Measurements from ENCODE around the gene GRIK1.

The GRIK1 gene

DNA sequence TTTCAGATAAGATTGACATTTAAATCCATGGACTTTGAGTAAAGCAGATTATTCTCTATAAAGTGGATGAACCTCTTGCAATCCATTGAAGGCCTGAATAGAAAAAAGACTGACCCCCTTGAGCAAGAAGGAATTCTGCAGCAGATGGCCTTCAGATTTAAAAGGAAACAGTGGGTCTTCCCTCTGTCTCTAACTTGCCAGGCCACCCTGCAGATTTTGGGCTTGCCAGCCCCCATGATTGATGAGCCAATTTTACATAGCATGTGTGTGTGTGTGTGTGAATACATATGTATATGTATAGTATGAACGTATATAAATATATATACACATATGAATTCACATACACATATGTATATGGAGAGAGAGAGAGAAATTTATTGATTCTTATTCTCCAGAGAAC is 113.4 kb downstream of the GRIK1 start:
- DNase-seq, result no peak

GRCh38 chr21:29825936-29826335 is 113.9 kb downstream of the GRIK1 start:
- DNase-seq, result no peak

DNA sequence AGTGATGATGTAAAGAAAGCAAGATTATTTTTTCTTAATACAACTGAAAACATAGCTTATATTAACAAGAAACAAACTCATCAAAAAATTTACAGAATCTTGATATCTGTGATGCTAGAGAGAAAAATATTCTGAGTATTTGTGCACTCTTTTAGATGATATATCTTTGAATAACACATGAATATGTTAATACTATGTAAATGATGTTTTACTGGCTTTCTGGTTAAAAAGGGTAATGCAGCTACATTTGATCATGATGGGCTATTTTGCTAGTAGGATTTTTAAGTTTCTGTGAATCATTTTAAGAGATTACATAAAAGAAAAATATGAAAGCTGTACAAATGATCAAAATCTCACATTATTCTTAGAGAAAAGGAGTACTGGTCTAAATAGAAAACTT is 114.5 kb downstream of the GRIK1 start:
- no peak for DNase-seq

GRCh38 chr21:29822064-29822463 is 117.7 kb downstream of the GRIK1 start:
- DNase-seq, result no peak

- no peak for DNase-seq
Observed at GRCh38 chr21:29821230-29821629, 118.6 kb downstream of the GRIK1 start.

- no peak for DNase-seq
Observed at GRCh38 chr21:29819675-29820326, 120.0 kb downstream of the GRIK1 start.

- DNase-seq, result no peak
Observed at GRCh38 chr21:29818383-29818921, 121.3 kb downstream of the GRIK1 start.

GRCh38 chr21:29817450-29817849 is 122.3 kb downstream of the GRIK1 start:
- DNase-seq, result no peak

DNA sequence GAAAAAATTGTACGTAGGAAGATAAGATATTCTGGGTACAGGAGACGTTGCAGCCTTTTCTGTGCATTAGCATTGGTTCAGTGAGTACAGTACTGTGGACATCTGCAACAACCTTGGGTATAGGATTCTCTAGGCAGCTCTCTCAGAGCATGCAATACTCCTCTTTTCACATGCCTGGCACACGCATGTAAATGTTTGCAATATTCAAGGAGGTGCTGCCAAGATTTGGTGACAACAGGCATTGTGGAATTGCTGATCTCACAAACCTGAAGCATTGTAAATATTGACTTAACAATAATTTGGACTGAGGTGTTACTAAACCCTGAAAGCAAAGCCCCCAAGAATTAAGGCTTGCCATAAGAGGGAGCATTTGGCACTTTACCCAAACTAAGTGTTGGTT is 126.8 kb downstream of the GRIK1 start:
- no peak for DNase-seq

DNA sequence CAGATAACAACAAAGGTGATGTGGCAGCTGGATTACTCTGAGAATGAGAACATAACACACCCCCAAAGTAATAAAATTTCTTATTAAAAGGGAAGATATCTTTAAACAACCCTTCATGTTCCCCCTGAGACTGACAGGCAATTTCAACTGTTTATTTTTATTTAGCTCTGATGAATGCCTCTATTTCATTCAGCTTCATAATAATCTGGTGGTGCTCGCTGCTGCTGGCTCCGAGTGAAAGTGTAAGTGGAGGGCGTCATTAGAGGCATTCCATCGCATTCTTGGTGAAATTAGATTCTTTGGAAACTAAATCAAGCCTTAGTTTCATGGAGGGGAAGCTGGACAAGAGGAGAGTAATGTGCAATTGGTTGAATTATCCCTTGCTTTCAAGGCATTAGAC is 128.9 kb downstream of the GRIK1 start:
- no peak for DNase-seq

DNA sequence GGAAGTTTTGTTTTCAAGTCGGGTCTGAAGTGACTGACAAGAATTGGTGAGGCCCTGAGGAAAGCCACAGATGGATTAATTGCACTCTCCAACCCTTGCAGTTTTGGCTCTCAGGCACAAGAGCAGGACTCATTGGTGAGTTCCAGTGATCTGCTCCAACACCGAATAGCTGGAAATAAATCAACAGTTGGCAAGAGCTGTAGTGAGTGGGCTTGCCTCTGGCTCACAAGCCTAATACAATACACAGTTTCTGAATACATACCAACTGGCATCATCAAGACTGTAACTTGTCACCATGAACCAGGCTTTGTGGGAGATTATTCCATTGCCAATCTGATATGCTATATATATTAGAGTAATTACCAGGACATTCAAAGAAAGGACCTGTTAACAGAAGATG is 131.6 kb downstream of the GRIK1 start:
- no peak for DNase-seq

- DNase-seq, result no peak
Observed at GRCh38 chr21:29805105-29805504, 134.7 kb downstream of the GRIK1 start.

- DNase-seq, result no peak
Observed at GRCh38 chr21:29803191-29803590, 136.6 kb downstream of the GRIK1 start.

- no peak for DNase-seq
Observed at GRCh38 chr21:29801122-29801521, 138.7 kb downstream of the GRIK1 start.

- no peak for DNase-seq
Observed at GRCh38 chr21:29800056-29800455, 139.7 kb downstream of the GRIK1 start.

GRCh38 chr21:29798840-29799239 is 141.0 kb downstream of the GRIK1 start:
- DNase-seq, result no peak

DNA sequence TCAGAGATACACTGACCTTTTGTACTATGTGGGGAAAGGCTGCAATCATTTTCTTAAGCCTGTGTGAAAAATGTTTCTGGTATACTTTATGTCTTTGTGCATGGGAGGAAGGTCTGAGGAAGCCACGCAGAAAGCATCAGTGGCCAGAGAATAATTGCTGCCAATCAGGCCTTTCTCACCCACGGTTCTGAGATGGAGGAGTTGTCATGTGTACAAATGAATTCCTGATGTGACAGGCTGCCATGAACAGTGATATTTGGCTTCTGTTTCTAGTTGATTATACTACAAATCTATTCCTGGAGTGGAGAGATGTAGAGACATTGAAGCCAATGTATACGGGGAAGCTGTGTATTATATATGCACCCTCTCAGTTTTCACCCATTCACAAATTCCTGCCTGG is 142.6 kb downstream of the GRIK1 start:
- DNase-seq, result no peak

GRCh38 chr21:29793712-29794111 is 146.1 kb downstream of the GRIK1 start:
- DNase-seq, result no peak

DNA sequence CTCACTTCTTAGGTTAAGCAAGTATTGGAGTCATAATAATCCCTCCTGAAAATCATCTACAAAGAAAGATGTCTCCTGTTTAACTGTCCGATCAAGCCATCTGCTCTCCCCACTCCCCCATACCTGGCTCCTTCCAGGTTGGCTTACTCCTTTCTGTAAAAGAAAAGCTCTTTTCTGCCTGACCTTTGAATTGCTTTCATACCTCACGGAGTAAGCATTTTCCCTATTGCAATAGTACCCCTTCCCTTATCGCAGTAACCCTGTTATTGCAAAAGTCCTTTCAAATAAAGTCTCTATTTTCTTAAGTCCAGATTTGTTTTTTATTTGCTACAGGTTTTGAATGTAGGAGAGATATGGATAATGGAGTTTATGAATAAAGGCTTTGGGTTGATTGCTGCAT is 150.4 kb downstream of the GRIK1 start:
- DNase-seq, result no peak

DNA sequence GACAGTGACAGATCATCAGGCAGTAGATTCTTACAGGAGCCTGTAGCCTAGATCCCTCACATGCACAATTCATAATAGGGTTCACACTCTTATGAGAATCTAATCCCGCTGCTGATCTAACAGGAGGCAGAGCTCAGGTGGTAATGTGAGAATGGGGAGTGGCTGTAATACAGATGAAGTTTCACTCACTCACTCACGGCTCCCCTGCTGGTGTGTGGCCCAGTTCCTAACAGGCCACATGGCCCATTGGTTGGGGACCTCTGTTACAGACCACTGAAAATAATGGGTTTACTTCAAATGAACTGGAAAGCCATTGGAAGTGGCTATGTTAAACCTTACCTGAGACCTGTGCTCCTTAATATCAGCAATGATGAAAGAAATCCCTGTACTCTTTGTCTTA is 151.0 kb downstream of the GRIK1 start:
- DNase-seq, result no peak

DNA sequence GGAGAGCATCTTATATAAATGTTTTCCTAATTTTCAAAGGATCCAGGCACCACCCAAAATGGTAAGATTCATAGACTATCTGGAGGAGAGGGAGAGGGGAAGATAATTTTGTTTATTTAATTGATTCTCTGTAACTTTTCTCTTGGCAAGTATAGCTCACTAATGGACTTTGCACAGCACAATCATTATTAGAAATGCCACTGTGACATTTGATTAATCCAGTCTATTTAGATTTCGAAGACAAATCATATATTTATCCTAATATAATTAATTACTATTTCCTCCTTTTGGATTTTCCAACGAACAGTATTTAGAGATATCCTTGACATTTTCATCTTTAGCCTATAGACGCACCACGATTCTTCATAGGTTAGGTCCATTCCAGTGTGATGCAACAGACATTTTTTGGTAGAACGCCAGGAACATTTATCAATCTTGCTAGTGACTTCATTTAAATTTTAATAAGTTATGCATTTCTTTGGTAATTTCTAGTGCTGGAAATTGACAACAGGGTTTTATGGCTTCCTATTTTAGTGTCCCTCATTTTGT is 152.4 kb downstream of the GRIK1 start:
- DNase-seq, result no peak

DNA sequence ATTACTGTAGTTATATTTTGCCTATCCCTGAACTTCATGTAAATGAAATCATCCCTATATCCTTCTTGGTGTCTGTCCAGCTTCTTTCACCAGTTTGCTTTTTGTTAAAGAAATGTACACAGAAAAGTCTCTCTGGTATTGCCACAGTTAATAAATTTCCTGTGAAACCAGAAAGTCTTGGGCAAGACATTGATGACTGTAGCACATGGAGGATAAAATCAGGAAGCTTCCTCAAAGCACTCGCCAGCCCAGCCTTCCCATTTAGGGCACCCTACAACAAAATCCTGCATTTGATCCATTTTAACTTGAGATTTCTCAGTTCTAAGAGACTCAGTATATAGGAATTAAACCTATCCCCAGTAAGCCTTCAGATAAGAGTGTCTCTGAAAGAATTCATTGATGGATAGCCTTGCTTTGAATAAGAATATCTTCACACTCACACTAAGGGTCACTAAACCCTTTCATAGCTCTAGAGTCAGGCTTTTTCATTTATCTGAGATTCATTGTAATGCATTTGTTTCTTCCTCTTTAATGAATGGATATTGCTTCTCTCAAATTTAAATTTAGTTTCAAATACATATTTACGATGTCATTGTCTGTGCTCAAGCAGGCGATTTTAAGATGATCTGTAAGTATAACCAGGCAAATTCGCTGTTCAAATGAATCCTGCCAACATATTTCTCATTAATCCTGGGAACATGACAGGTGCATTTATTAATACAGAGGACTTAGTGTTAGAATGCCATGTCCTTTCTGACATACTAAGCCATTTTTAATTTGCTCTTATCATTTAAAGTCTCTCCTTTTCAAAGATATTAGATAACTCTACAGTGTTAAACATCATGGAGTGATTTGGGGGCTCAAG is 153.1 kb downstream of the GRIK1 start:
- DNase-seq, result no peak

- no peak for DNase-seq
Observed at GRCh38 chr21:29777160-29777559, 162.6 kb downstream of the GRIK1 start.

- DNase-seq, result no peak
Observed at GRCh38 chr21:29775462-29775861, 164.3 kb downstream of the GRIK1 start.

Measured in stimulated activated CD4-positive, alpha-beta T cell treated with anti-CD3 and anti-CD28 coated beads, Interleukin-2, amount 100 ng/mL, for 24 hours (primary cell).